Activated CD4-positive, alpha-beta T cell treated with anti-CD3 and anti-CD28 coated beads for 24 hours (primary cell): ENCODE measurements around the gene INO80D.
"Not testable (repeated sequence)": the region's sequence is repeated elsewhere in the genome, so short reads cannot be mapped to it uniquely, and the experiment has no call there.

ENCODE experiments used
- DNase-seq, 2 donors: peaks; one replicate each; pipeline ENCODE4 v3.0.0-alpha.2; 2020; ENCODE audit warnings: low read depth in 2 of 2

The INO80D gene

DNA sequence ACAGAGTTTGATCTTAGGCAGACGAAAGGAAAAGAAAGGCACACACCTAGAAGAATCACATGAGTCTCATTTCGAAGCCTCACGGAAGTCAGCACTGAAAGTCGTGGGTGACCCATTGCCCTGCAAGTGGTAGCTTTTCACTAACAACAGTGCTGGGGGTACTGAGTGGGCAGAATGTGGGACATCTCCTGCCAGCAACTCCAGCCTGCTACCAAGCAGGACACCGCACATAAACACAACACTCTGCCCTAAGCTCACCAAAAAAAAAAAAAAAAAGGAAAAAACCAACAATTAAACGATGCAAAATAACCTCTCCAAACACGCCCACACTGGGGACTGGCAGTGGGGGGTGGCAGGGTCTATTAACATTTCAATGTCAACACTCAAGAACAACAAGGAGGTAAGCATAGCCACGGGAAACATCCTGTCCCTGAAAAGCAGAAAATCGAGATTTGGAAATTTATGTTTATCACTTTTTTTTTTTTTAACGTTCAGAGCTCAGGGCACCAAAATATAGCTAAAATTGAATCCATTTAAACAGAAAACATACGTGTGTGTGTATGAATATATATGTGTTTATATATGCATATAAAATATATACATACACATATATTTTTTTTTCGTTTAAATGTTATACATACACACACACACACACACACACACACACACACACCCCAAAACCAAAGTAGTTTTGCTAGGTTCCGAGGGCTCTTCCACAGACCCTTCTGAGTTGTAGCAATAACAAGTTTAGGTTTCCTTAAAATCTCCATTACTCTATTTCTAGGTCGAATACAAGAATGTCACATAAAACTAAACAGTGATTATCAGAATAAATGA is 2.2 kb downstream of the INO80D start:
- no peak for DNase-seq

DNA sequence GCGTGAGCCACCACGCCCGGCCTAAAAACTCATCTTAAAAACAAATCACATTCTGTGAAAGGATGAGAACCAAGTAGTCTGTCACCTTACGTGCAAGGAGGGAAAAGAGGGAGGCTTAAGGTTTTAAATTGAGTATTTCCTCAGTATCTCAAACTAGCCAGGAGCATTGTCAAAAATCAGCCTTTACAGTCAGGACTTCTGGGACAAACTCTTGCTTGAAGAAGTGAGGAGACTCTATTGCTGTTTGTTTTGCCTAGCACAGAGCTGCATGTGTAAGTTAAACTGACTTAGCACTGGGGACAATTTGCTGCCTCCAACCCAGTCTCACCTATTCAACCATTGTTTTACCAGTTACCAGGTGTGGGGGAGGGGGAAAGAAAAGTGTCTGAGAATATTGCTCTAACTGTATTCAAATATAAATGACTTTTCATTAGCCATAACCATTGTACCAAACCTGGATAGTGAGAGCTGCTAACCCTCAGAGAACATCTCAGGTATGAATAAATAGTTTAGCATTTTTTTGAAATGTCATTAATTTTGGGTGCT is 3.6 kb downstream of the INO80D start:
- DNase-seq = no peak

DNA sequence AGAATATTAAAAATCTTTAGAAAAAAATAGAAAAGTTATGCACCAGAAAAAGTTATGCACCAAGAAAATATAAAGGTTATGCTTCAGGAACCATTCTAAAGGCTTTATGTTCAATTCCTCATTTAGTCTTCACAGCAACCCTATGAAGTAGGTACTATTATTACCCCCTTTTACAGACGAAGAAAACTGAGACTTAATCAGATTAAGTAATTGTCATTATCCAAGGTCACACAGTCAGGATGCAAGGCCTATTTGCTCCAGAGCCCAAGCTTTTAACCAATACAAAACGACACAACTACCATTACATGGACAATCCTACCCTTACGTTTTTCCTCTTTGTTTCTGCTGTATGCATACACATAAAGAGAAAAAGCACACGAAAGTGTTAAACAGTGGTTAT is 5.0 kb downstream of the INO80D start:
- DNase-seq = no peak

DNA sequence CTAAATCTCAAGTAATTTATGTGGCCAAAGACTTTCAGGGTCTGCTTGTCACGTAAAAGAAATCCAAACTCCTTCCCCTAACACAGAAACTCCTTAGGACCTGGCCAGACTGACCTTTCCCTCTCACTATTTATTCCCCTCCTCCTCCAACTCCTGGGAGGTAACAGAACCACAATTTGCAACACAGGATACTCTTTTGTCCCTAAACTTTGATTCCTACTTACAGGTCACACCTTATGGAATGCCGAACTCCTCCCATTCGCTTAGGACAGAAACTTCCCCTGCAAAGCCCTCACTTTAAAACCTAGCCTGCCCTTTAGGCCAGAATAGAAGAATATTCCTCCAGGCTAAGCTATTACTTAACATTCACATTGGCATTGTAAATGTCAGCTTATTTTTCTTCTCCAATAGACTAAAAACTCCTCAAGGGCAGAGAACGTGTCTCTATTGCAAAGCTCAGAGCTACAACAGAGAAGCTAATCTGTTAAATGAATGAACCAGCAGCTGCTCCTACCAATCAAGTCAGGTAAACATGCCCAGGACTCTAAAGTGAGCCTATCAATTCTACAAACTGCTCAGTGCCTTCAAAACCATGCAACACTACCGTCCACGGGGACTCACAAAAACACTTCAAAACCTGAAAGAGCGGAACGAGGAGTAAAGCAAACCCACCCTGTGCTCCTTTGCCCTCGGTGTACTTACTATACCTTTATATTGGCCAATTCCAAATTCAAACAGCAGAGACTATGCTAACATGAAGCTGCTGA is 6.1 kb downstream of the INO80D start:
- no peak for DNase-seq

DNA sequence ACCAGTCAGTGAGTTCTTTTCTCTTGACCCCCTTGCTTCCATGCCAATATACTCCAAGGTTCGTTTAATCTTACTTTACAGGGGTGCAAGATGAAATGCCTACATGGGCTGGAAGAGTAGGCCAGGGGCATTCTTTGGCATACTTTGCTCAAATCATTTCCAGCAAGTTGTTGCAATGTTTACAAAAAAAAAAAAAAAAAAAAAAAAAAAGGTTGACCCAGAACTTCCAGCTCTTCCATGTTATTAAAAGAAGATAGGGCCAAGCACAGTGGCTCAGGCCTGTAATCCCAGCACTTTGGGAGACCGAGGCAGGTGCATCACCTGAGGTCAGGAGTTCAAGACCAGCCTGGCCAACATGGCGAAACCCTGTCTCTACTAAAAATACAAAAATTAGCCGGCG is 8.1 kb downstream of the INO80D start:
- DNase-seq = not testable (repeated sequence)

DNA sequence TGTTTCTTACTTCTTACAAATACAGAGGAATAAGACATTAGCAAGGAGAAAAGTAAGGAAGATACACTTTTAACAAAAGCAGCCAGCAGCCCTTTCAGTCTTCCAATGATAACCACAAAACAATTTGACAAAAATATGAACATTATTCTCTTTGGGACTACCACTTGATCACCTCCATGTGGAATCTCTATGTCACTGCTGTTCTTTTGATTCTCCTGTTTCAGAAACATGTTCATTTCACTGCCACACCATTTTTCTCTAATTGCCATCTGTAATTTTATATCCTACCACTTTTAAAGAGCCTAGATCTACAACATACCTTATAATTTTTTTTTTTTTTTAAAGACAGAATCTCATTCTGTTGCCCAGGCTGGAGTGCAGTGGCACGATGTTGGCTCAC is 10.9 kb downstream of the INO80D start:
- no peak for DNase-seq

DNA sequence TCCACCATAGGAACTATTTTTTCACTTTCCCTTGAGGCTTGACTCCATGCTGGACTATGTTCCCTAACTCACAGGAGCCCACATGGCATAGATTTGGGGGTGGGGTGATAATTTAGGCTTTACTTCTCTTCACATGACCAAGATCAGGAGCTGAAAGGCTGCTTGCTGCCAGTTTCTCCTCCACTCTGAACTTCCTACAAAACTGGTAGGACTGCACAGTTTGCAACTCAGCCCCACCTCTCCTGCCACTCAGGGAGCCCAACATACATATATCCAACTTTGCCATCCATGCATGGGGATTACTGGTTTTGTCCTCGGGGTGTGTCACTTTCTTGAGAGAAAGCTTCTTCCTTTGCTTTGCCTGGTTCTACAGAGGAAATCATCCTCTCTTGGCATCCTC is 14.2 kb downstream of the INO80D start:
- DNase-seq = no peak

DNA sequence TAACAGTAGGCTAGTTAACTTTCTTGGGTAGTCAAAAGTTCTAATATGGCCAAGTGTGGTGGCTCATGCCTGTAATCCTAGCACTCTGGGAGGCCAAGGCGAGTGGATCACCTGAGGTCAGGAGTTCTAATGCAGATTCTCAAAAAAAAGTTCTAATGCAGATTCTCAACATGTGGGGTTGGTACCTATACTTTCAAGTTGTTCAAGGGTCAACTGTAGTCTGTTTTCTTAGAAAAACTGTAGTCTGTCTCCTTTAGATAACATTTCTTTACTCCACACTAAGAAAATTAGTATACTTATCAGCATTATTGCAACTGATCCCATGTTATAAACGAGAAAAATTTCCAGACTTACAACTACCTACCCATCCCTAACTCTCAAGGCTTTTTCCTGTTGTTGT is 16.6 kb downstream of the INO80D start:
- no peak for DNase-seq

DNA sequence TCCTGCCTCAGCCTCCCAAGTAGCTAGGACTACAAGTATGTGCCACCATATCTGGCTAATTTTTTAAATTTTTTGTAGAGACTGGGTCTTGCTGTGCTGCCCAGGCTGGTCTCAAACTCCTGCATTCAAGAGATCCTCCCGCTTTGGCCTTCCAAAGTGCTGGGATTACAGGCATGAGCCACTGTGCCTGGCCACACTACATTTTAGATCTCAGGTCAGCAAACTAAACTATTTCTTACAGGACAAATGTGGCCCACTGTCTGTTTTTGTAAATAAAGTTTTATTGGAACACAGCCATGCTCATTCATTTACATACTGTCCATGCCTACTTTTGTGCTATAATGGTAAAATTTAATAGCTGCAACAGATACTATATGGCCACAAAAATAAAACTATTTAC is 17.8 kb downstream of the INO80D start:
- DNase-seq = no peak

DNA sequence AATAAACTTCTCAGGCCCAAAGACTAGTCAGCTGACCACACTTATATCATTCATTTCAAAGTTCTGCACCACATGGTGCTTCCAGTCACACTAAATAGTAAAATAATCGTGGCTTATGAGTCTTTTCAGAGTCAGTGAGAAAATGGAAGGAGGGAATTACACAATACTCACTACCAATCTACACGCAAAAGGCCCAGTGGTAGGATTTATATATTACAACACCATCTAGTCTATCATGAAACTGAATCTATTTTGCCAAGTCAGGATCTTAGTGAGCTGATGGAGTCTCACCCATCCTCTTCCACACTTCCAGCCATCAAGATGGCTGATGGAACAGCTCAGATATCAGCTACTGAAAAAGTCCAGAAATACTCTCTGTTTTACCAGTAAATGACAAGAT is 21.9 kb downstream of the INO80D start:
- no peak for DNase-seq

DNA sequence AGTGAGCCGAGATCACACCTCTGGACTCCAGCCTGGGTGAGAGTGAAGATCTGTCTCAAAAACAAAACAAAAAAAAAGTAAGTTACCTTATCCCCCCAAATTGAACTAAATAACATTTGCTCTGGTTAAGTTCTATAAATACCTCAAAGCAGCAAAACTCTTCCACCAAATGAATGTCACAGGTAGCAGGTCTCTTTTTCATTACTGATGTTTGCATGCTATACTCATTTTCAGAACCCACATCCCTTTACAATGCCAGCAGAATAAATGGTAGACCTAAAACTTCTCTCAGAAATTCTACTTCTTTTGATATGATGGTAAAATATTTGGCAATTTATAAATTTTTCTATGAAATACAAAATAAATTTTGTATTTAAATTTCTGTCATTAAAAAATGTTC is 22.3 kb downstream of the INO80D start:
- no peak for DNase-seq

DNA sequence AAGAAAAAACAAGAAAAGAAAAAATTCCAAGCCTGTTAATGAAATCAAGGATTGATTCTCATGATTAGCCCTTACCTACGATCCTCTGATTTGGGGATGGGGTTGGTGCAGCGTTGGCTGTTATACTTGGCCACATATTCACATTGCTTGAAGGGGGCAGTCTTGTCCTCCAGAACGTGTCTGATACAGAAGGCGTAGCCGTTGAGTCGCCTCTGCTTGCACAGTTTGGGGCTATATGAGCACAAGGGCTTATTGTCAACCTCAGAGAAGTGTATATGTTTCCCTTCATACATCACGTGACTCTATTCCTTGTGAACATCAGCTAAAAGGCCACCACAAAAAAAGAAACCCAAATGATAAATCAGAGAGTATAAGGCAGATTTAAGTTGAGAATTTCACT is 23.2 kb downstream of the INO80D start:
- no peak for DNase-seq

DNA sequence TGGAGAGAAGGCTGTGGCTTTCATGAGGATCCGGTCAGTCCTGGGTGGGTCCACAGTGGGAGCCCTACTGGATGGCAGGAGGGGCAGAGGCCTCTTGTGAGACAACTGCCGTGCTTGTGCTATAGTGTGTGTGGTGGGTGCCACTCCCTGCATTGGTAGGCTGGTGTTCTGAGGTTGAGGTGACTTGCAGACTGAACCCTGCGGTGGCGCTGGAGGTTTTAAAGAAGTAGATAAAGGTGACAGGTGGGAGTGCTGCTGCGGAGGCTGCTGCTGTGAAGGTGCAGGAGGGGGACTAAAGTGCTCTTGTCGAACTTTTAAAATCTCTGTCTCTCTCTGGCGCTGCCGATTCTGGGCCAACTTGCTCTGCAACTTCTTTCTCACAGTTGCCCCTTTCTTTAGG is 29.7 kb downstream of the INO80D start:
- no peak for DNase-seq

DNA sequence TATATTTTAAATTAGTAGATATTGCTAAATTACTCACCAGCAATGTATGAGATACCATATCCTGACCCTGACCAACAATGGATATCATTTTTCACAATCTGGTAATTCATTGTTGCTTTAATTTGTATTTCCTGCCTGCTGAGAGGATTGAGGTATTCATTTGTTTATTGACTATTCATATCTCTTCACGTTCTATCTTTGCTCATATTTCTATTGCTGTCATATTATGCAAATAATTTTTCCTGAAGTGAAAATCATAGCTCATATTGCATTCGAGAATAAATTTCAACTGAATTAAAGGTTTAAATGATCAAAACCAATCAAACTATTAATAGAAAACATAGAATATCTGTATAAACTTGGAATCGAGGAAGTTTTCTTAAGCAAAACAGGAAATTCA is 31.0 kb downstream of the INO80D start:
- DNase-seq = no peak

DNA sequence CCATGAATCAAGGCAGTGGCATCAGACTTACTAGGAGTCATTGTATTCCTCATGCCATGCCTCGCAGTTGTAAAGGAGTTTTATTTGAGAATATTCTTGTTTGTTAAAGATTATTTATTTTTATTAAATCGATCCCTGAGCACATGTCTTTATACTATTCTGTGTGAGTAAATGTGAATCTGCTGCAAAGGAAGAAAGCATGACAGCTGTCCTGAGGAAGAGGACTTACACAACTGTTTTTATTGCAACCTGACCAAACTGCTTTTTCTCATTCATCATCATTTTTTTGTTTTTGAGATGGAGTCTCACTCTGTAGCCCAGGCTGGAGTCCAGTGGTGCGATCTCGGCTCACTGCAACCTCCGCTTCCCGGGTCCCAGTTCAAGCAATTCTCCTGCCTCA is 34.1 kb downstream of the INO80D start:
- DNase-seq = no peak

DNA sequence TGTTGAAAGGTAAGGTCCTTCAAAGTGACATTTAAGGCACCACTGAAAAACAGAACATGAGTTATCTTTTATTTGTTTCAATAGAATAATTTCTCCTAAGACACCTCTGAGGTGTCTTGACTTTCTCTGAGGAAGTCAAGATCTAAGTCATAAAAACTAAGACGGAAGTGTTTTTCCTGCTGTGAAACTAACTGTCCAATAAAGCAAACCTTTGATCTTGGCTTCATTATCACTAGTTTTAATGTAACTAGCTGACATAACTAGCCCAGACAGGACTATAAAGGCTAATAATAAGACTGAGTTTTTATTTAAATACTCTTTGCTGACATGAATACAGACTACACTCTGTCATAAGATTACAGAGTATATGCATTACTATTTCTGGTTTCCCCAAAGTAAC is 36.6 kb downstream of the INO80D start:
- no peak for DNase-seq

DNA sequence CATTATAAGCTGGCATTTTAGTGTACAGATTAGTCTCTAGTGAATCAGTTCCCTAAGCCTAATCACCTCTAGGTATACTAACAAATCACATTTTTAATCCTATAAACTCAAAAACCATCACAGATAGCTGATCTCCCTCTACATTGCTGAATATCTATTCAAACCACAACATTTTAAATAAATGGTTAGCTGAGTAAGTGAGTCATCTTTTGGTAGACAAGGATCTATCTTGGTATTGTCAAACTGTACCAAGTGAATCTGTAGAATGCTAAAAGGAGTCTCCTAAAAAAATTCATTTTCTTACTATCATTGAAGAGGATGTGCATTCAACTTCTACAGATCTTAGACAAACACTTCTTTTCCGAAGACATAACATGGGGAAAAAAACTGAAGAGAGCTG is 40.7 kb downstream of the INO80D start:
- no peak for DNase-seq

DNA sequence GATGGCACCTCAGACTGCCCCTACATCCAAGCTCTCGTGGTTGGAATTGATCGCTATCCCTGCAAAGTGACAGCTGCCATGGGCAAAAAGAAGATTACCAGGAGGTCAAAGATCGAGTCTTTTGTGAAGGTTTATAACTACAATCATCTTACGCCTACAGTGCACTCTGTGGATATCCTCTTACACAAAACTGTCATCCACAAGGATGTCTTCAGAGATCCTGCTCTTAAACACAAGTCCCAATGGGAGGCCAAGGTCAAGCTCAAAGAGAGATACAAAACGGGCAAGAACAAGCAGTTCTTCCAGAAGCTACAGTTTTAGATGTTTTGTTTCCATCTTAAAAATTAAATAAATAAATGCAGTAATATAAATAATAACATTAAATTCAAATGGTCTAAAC is 45.4 kb downstream of the INO80D start:
- no peak for DNase-seq

DNA sequence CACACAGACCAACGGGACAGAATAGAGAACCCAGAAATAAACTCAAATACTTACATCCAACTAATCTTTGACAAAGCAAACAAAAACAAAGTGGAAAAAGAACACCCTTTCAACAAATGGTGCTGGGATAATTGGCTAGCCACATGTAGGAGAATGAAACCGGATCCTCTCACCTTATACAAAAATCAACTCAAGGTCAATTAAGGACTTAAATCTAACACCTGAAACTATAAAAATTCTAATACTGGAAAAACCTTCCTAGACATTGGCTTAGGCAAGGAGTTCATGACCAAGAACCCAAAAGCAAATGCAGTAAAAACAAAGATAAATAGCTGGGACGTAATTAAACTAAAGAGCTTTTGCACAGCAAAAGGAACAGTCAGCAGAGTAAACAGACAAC is 50.6 kb downstream of the INO80D start:
- not testable (repeated sequence) for DNase-seq

DNA sequence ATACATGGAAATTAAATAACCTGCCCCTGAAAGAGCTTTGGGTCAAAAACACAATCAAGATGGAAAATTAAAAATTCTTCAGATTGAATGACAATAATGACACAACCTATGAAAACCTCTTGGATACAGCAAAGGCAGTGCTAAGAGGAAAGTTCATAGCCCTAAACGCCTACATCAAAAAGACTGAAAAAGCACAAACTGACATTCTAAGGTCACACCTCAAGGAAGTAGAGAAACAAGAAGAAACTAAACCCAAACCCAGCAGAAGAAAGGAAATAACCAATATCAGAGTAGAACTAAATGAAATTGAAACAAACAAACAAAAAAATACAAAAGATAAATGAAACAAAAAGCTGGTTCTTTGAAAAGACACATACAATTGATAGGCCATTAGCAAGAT is 52.5 kb downstream of the INO80D start:
- not testable (repeated sequence) for DNase-seq

DNA sequence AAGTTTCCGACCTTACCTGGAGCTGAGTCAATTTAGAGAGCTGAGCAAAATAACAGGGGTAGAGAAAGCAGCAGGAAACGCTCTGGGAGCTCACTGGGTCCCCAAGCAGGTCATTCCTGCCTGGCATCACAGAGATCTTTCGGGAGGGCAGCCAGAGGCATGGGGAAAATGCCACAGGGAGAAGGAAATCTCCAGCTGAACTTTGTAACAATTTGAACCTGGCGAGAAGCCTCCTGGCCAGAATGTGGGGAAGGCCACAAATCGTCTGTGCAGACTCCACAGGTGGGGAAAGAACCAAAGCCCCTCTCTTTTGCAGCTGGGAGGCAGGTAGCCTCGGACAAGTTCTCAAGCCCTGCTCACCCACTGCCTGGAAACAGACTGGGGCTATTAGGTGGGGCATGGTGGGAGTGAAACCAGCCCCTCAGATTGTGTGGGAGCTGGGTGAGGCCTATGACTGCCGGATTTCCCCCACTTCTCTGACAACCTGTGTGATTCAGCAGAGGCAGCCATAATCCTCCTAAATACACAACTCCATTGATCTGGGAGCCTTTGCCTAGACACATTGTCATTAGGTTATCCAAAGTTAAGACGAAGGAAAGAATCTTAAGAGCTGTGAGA is 53.9 kb downstream of the INO80D start:
- no peak for DNase-seq

DNA sequence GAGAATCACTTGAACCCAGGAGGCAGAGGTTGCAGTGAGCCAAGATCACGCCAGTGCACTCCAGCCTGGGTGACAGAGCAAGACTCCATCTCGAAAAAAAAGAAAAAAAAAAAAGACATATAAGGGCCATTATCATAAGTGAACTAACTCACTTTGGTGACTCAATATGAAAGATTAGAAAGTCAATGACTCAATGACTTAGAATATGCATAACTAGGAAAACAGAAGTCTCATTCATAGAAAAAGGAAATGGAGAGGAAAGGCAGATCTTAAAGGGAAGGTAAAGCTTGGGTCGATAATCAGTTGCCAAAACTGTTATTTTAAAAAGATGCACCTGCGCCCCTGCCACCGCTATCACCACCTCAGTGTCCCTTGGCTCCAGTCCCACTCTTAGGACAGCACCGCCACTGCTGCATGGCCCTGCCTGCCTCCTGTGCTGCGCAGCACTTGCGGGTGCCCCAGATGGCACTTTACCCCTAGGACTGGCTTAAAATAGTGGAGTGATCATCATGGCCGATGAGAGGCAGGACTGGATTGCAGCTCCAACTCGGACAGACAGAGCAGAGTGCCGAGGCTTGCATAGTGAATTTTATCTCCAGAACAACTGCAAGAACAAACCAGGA is 54.7 kb downstream of the INO80D start:
- DNase-seq = no peak
